SK-N-SH (cell line): ENCODE data around the gene KRT39. TPM values are rescaled to one million over a fixed set of nuclear protein-coding genes. Genes with fewer than 3 reads are reported as not detected.

Experiments used
- CTCF ChIA-PET: fragments of 300-600, 350-600 bp; formaldehyde crosslinking; extraction: SDS; loops from one replicate; lab custom pipeline; 2021; lab: Yijun Ruan, JAX
- POLR2A ChIA-PET: fragments of 350-600 bp; sonication (Branson Sonifier 250); formaldehyde crosslinking; extraction: SDS; loops from one replicate; lab custom pipeline; 2020; ENCODE audit warnings: antibody characterized with exemption, inconsistent platforms; lab: Yijun Ruan, JAX
- DNase-seq: peaks from one replicate; pipeline ENCODE4 v3.0.0; 2012
- H2AFZ ChIP-seq: fragments of 200-600 bp; sonication (generic); 2 replicates; pipeline ENCODE4 v1.8.1; 2016; ENCODE audit warnings: antibody characterized with exemption, mild to moderate bottlenecking, low read depth
- H3F3A ChIP-seq: fragments of 200-600 bp; sonication (generic); replicated peaks from 2 replicates; pipeline ENCODE3; 2016; ENCODE audit warnings: antibody characterized with exemption, mild to moderate bottlenecking; ENCODE audit not compliant: insufficient read depth
- H3K27ac ChIP-seq, 2 experiments: fragments of 200-500 bp in 1 of 2; fragments of 200-600 bp in 1 of 2; sonication (Bioruptor generic) in 1 of 2; sonication (generic), shearing (Covaris generic) in 1 of 2; 2 replicates each; pipeline versions ENCODE4 v1.5.1 to v1.6.1; 2014 to 2016; ENCODE audit warnings: low read depth in 2 of 2, inconsistent platforms in 1 of 2, low read length in 1 of 2, mild to moderate bottlenecking in 1 of 2, mixed read lengths in 1 of 2
- H3K27me3 ChIP-seq: fragments of 200-600 bp; sonication (generic), shearing (Covaris generic); 2 replicates; pipeline ENCODE4 v1.6.1; 2016; ENCODE audit warnings: mixed run types; ENCODE audit not compliant: insufficient read depth
- H3K36me3 ChIP-seq, 2 experiments: fragments of 200-500 bp in 1 of 2; fragments of 200-600 bp in 1 of 2; sonication (Bioruptor generic) in 1 of 2; sonication (generic) in 1 of 2; replicated peaks in 1 of 2; 2 replicates each; pipeline versions ENCODE3 to v1.5.1; 2014 to 2016; ENCODE audit warnings: low read length in 1 of 2, mild to moderate bottlenecking in 1 of 2; ENCODE audit not compliant: insufficient read depth in 2 of 2, control insufficient read depth in 1 of 2
- H3K4me1 ChIP-seq, 2 experiments: fragments of 200-500 bp in 1 of 2; fragments of 200-600 bp in 1 of 2; sonication (Bioruptor generic) in 1 of 2; sonication (generic), shearing (Covaris generic) in 1 of 2; 2 replicates each; pipeline versions ENCODE4 v1.5.1 to v1.6.1; 2014 to 2016; ENCODE audit warnings: low read depth in 1 of 2, low read length in 1 of 2, mixed run types in 1 of 2; ENCODE audit not compliant: insufficient read depth in 2 of 2, control insufficient read depth in 1 of 2
- H3K4me2 ChIP-seq: fragments of 200-600 bp; sonication (generic), shearing (Covaris generic); 2 replicates; pipeline ENCODE4 v1.6.1; 2017; ENCODE audit warnings: mixed run types
- H3K4me3 ChIP-seq, 2 experiments: fragments of 200-500 bp in 1 of 2; fragments of 200-600 bp in 1 of 2; sonication (Bioruptor generic) in 1 of 2; sonication (generic), shearing (Covaris generic) in 1 of 2; 2 replicates each; pipeline versions ENCODE4 v1.5.1 to v1.8.1; 2014 to 2016; ENCODE audit warnings: low read depth in 2 of 2, inconsistent platforms in 1 of 2, low read length in 1 of 2, mild to moderate bottlenecking in 1 of 2, mixed read lengths in 1 of 2, moderate library complexity in 1 of 2
- H3K79me2 ChIP-seq: fragments of 200-600 bp; sonication (generic); 2 replicates; pipeline ENCODE4 v1.8.1; 2017; ENCODE audit warnings: mild to moderate bottlenecking; ENCODE audit not compliant: insufficient read depth
- H3K9ac ChIP-seq: fragments of 200-600 bp; sonication (generic); 2 replicates; pipeline ENCODE4 v1.6.1; 2017; ENCODE audit warnings: mixed run types
- H3K9me2 ChIP-seq: fragments of 200-600 bp; sonication (generic); 2 replicates; pipeline ENCODE4 v1.6.1; 2017; ENCODE audit warnings: mixed run types
- H3K9me3 ChIP-seq: fragments of 200-600 bp; sonication (generic); 2 replicates; pipeline ENCODE4 v1.6.1; 2017; ENCODE audit warnings: mixed run types, mild to moderate bottlenecking, moderate library complexity
- H4K20me1 ChIP-seq: fragments of 200-600 bp; sonication (generic); 2 replicates; pipeline ENCODE4 v1.6.1; 2017; ENCODE audit warnings: mild to moderate bottlenecking, mixed run types; ENCODE audit not compliant: insufficient read depth
- EP300 ChIP-seq, 2 experiments: IDR thresholded peaks; 2 replicates each; pipeline versions ENCODE4 v1.4.0 to v1.6.1; 2012; ENCODE audit warnings: borderline replicate concordance in 1 of 2, low read depth in 1 of 2, low read length in 1 of 2
- EZH2phosphoT487 ChIP-seq: fragments of 200-600 bp; sonication (generic); IDR thresholded peaks from 2 replicates; pipeline ENCODE4 v1.6.1; 2017; ENCODE audit warnings: low read depth, mixed run types, mild to moderate bottlenecking, antibody characterized with exemption, moderate library complexity, borderline replicate concordance
- FOXJ3 ChIP-seq: sonication (generic); formaldehyde crosslinking; IDR thresholded peaks from 2 replicates; pipeline ENCODE4 v1.5.1; 2020; ENCODE audit warnings: mild to moderate bottlenecking, missing genetic modification reagents
- GATA2 ChIP-seq: sonication (generic); formaldehyde crosslinking; IDR thresholded peaks from 2 replicates; pipeline ENCODE4 v1.5.0; 2020; ENCODE audit warnings: mild to moderate bottlenecking, missing genetic modification reagents
- JUND ChIP-seq: IDR thresholded peaks from 2 replicates; pipeline ENCODE4 v1.4.0; 2012
- MEF2A ChIP-seq: IDR thresholded peaks from 2 replicates; pipeline ENCODE4 v1.4.0; 2012; ENCODE audit warnings: low read depth, borderline replicate concordance
- NFIC ChIP-seq: IDR thresholded peaks from 2 replicates; pipeline ENCODE4 v1.4.0; 2012; ENCODE audit warnings: borderline replicate concordance
- RCOR1 ChIP-seq: fragments of 150-350 bp; IDR thresholded peaks from 2 replicates; pipeline ENCODE4 v1.6.1; 2017; ENCODE audit warnings: antibody characterized with exemption, low read length
- RXRA ChIP-seq: IDR thresholded peaks from 2 replicates; pipeline ENCODE4 v1.4.0; 2012; ENCODE audit warnings: low read depth, mild to moderate bottlenecking, borderline replicate concordance
- TAF1 ChIP-seq: IDR thresholded peaks from 2 replicates; pipeline ENCODE4 v1.6.1; 2012; ENCODE audit warnings: low read depth, mild to moderate bottlenecking, low read length, moderate library complexity, borderline replicate concordance
- TCF12 ChIP-seq: IDR thresholded peaks from 2 replicates; pipeline ENCODE4 v1.4.0; 2012
- WGBS: methylation state at CpG from one replicate; pipeline ENCODE4 v1.1.6; 2017; ENCODE audit warnings: low lambda C conversion rate; 5-methylcytosine and 5-hydroxymethylcytosine counted together
- polyA plus RNA-seq, 3 experiments: library from polyadenylated mRNA; depleted of rRNA; stranded (reverse); fragments of >200 nt; gene quantifications; 2 replicates each; pipeline ENCODE4 v1.2.3, GENCODE V29; 2012
- TF ChIP-seq, protein P1 (sequence below): IDR thresholded peaks from 2 replicates; pipeline ENCODE4 v1.4.0; 2012; ENCODE audit warnings: low read depth
- TF ChIP-seq, protein P2 (sequence below): IDR thresholded peaks from 2 replicates; pipeline ENCODE4 v1.6.1; 2012; ENCODE audit warnings: mild to moderate bottlenecking, low read depth, low read length, moderate library complexity
- TF ChIP-seq, protein P3 (sequence below): fragments of 150-350 bp; IDR thresholded peaks from 2 replicates; pipeline ENCODE4 v1.6.1; 2017; ENCODE audit warnings: antibody characterized with exemption, low read length, low read depth, borderline replicate concordance
- TF ChIP-seq, protein P4 (sequence below): fragments of 200-600 bp; sonication (generic); IDR thresholded peaks from 2 replicates; pipeline ENCODE4 v1.6.1; 2017; ENCODE audit warnings: antibody characterized with exemption, mild to moderate bottlenecking, moderate library complexity
- TF ChIP-seq, protein P5 (sequence below): fragments of 150-350 bp; IDR thresholded peaks from 2 replicates; pipeline ENCODE4 v1.6.1; 2016; ENCODE audit warnings: mild to moderate bottlenecking, low read depth, low read length
- TF ChIP-seq, protein P6 (sequence below): IDR thresholded peaks from 2 replicates; pipeline ENCODE4; 2012

The KRT39 gene
- polyA plus RNA-seq, 1 of the 3 experiments (the other 2 are of a cell fraction), result not detected

DNA sequence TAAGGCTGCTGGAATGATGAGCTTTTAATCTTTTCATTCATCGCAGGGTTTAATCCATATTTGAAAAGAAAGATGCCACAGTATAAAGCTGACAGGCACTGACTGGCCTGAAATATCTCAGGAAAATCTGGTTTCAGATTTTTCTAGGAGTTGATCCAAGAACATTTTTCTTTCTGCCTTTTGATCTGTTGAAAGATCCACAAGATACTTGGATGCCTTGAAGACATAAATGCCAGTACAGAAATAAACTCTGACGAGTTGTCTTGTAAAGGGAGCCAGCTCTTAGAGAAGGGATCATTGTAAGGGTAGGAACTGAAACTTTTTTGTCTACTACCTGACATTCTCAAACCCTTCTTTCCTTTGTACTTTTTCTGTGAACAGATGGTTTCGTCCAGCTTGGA, 56.3 kb downstream of the KRT39 start (continued):
- TF ChIP-seq RXRA, result 0 out of 2 replicates have a peak, but pooled peaks have one; percentile 30
- no peak for TF ChIP-seq FOXJ3 (CRISPR knock-in tag)
- TF ChIP-seq RCOR1, result no peak
- peak; percentile 70 for TF ChIP-seq MEF2A
- TF ChIP-seq, protein P1, sequence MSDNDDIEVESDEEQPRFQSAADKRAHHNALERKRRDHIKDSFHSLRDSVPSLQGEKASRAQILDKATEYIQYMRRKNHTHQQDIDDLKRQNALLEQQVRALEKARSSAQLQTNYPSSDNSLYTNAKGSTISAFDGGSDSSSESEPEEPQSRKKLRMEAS, result 0 out of 2 replicates have a peak, but pooled peaks have one; percentile 21
- TF ChIP-seq, protein P2, sequence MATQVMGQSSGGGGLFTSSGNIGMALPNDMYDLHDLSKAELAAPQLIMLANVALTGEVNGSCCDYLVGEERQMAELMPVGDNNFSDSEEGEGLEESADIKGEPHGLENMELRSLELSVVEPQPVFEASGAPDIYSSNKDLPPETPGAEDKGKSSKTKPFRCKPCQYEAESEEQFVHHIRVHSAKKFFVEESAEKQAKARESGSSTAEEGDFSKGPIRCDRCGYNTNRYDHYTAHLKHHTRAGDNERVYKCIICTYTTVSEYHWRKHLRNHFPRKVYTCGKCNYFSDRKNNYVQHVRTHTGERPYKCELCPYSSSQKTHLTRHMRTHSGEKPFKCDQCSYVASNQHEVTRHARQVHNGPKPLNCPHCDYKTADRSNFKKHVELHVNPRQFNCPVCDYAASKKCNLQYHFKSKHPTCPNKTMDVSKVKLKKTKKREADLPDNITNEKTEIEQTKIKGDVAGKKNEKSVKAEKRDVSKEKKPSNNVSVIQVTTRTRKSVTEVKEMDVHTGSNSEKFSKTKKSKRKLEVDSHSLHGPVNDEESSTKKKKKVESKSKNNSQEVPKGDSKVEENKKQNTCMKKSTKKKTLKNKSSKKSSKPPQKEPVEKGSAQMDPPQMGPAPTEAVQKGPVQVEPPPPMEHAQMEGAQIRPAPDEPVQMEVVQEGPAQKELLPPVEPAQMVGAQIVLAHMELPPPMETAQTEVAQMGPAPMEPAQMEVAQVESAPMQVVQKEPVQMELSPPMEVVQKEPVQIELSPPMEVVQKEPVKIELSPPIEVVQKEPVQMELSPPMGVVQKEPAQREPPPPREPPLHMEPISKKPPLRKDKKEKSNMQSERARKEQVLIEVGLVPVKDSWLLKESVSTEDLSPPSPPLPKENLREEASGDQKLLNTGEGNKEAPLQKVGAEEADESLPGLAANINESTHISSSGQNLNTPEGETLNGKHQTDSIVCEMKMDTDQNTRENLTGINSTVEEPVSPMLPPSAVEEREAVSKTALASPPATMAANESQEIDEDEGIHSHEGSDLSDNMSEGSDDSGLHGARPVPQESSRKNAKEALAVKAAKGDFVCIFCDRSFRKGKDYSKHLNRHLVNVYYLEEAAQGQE, result no peak
- TF ChIP-seq GATA2 (CRISPR knock-in tag), result no peak
- TF ChIP-seq TAF1, result no peak
- TF ChIP-seq TCF12, result peak; percentile 95
- TF ChIP-seq NFIC, result peak; percentile 83
- TF ChIP-seq, protein P3, sequence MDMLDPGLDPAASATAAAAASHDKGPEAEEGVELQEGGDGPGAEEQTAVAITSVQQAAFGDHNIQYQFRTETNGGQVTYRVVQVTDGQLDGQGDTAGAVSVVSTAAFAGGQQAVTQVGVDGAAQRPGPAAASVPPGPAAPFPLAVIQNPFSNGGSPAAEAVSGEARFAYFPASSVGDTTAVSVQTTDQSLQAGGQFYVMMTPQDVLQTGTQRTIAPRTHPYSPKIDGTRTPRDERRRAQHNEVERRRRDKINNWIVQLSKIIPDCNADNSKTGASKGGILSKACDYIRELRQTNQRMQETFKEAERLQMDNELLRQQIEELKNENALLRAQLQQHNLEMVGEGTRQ, result no peak
- TF ChIP-seq EP300 (IDR thresholded peaks at IDR 0.05; ENCODE audit: borderline replicate concordance in 1 of 2, low read depth in 1 of 2, low read length in 1 of 2), result peak in 1 of 2 experiments; percentile 58; a peak in 2 of 4 replicates
- peak; percentile 75 for TF ChIP-seq JUND

DNA sequence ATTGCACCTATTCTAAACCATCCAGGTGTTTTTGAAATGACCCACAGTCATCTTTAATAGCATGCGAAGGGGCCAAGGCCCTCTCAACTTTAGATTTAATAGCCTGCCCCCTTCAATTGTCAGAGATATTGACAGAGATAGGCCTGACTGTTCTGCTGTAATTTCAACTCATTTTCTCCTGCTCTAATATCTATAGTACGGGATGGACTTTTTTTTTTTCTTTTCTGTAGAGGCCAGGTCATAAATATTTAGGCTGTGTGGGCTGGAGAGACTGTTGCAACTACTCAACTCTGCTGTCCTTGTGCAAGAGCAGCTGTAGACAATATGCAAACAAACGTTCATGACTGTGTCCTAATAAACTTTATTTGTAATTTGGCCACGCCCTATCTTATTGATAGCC, 57.0 kb downstream of the KRT39 start:
- POLR2A ChIA-PET, result no interaction called here
- CTCF ChIA-PET, result interaction anchor here (0.6 to 11.9 kb wide), 14 partner anchors 10 to 760 kb away, joined by 3 to 140 read pairs (median 6); no protein-coding TSS in a partner anchor
- Histone ChIP-seq H3K79me2 (no peaks in the 10 kb centered on the region), H3K27ac (peak overlapping the region in 1 of 2 experiments; percentile 66; a peak in 2 of 4 replicates), H2AFZ (no peak overlapping the region), H4K20me1 (no peaks in the 10 kb centered on the region), H3K4me3 (no peak overlapping the region), H3K27me3 (peaks cover 16% of the 10 kb centered on the region; the same call in 1 of the 2 replicates), H3K36me3 (no peaks in the 10 kb centered on the region), H3K9me2 (no peaks in the 10 kb centered on the region), H3F3A (peaks cover 19% of the 10 kb centered on the region), H3K9ac (no peak overlapping the region), H3K4me2 (peak overlapping the region; percentile 53), H3K4me1 (peaks cover 0 to 14% of the 10 kb centered on the region in 2 experiments; a peak in 3 of 4 replicates), H3K9me3 (no peaks in the 10 kb centered on the region)
- no peak for DNase-seq
- 29% methylated on average over 4 of the region's 4 CpGs for WGBS
- TF ChIP-seq, protein P4, sequence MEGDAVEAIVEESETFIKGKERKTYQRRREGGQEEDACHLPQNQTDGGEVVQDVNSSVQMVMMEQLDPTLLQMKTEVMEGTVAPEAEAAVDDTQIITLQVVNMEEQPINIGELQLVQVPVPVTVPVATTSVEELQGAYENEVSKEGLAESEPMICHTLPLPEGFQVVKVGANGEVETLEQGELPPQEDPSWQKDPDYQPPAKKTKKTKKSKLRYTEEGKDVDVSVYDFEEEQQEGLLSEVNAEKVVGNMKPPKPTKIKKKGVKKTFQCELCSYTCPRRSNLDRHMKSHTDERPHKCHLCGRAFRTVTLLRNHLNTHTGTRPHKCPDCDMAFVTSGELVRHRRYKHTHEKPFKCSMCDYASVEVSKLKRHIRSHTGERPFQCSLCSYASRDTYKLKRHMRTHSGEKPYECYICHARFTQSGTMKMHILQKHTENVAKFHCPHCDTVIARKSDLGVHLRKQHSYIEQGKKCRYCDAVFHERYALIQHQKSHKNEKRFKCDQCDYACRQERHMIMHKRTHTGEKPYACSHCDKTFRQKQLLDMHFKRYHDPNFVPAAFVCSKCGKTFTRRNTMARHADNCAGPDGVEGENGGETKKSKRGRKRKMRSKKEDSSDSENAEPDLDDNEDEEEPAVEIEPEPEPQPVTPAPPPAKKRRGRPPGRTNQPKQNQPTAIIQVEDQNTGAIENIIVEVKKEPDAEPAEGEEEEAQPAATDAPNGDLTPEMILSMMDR, result no peak
- TF ChIP-seq RXRA (no peak), TCF12 (no peak), EZH2phosphoT487 (no peak)
- TF ChIP-seq, protein P5, sequence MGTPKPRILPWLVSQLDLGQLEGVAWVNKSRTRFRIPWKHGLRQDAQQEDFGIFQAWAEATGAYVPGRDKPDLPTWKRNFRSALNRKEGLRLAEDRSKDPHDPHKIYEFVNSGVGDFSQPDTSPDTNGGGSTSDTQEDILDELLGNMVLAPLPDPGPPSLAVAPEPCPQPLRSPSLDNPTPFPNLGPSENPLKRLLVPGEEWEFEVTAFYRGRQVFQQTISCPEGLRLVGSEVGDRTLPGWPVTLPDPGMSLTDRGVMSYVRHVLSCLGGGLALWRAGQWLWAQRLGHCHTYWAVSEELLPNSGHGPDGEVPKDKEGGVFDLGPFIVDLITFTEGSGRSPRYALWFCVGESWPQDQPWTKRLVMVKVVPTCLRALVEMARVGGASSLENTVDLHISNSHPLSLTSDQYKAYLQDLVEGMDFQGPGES, result no peak
- TF ChIP-seq, protein P2, result no peak
- TF ChIP-seq, protein P6, sequence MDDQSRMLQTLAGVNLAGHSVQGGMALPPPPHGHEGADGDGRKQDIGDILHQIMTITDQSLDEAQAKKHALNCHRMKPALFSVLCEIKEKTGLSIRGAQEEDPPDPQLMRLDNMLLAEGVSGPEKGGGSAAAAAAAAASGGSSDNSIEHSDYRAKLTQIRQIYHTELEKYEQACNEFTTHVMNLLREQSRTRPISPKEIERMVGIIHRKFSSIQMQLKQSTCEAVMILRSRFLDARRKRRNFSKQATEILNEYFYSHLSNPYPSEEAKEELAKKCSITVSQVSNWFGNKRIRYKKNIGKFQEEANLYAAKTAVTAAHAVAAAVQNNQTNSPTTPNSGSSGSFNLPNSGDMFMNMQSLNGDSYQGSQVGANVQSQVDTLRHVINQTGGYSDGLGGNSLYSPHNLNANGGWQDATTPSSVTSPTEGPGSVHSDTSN, result no peak
